Aorta (tissue), 5 donors: ENCODE data around the gene FAM216A. TPM values are rescaled to one million over a fixed set of nuclear protein-coding genes. Genes with fewer than 3 reads are reported as not detected.
"Not testable (repeated sequence)": the region's sequence is repeated elsewhere in the genome, so short reads cannot be mapped to it uniquely, and the experiment has no call there.

ENCODE experiments used
- ATAC-seq: fragments of 200-7000 bp; cut with Tn5 transposase; one replicate; pipeline ENCODE4 v1.9.1; 2022; ENCODE audit warnings: moderate library complexity; ENCODE audit not compliant: low FRiP score
- DNase-seq, 2 donors: peaks; one replicate each; pipeline ENCODE4 v3.0.0-alpha.2; 2020
- H3K27ac ChIP-seq, 2 donors: one replicate each; pipeline ENCODE4 v1.5.1; 2013; ENCODE audit warnings: low read length in 2 of 2, mild to moderate bottlenecking in 2 of 2, moderate library complexity in 2 of 2, control low read depth in 1 of 2, inconsistent platforms in 1 of 2, low read depth in 1 of 2
- H3K27me3 ChIP-seq, 2 donors: one replicate each; pipeline ENCODE4 v1.6.1; 2013; ENCODE audit warnings: control low read depth in 1 of 2, low read length in 1 of 2, mild to moderate bottlenecking in 1 of 2, moderate library complexity in 1 of 2; ENCODE audit not compliant: insufficient read depth in 2 of 2, control insufficient read depth in 1 of 2
- H3K36me3 ChIP-seq, 2 donors: one replicate each; pipeline ENCODE4 v1.6.1; 2013; ENCODE audit warnings: control low read depth in 1 of 2, low read length in 1 of 2, mild to moderate bottlenecking in 1 of 2; ENCODE audit not compliant: insufficient read depth in 2 of 2, control insufficient read depth in 1 of 2
- H3K4me1 ChIP-seq, 2 donors: one replicate each; pipeline ENCODE4 v1.6.1; 2013; ENCODE audit warnings: low read length in 2 of 2, control low read depth in 1 of 2, mild to moderate bottlenecking in 1 of 2, moderate library complexity in 1 of 2; ENCODE audit not compliant: insufficient read depth in 2 of 2, control insufficient read depth in 1 of 2
- H3K4me3 ChIP-seq, 2 donors: one replicate each; pipeline ENCODE4 v1.5.1; 2013; ENCODE audit warnings: low read length in 2 of 2, control low read depth in 1 of 2, mild to moderate bottlenecking in 1 of 2
- H3K9me3 ChIP-seq: one replicate; pipeline ENCODE4 v1.6.1; 2013; ENCODE audit warnings: mild to moderate bottlenecking, low read length; ENCODE audit not compliant: control insufficient read depth
- WGBS, 2 donors: extraction: QIAGEN DNeasy Blood & Tissue Kit; methylation state at CpG; one replicate each; pipeline ENCODE4 v1.1.7; 2013; 5-methylcytosine and 5-hydroxymethylcytosine counted together
- intact Hi-C, 2 donors: fragments of 100-400 bp; cut with DNase I; formaldehyde crosslinking; loops; one replicate each; pipeline versions ENCODE4 v1.14.2 to v1.15.0; 2022
- polyA plus RNA-seq, 2 donors: library from polyadenylated mRNA; stranded (reverse); fragments of 200-250 nt; gene quantifications; one replicate each; pipeline ENCODE4 v1.2.3, GENCODE V29; 2013
- total RNA-seq, 2 donors: library from RNA; stranded (reverse); fragmentation: NEBNext Ultra II Directional; extraction: Animal tissue kit (Norgen Biotek cat#: 25700); gene quantifications; one replicate each; pipeline ENCODE4 v1.2.1, GENCODE V29; 2021
- donor health status: healthy with polysubstance abuse.
- donor health status: Bipolar disorder and iron deficiency.
- donor health status: DM: no; HTN: no; CAD: no.
- donor health status: DM: no; HTN: no; CAD: no.
- donor health status: DM: yes; HTN: yes; CAD: no.

FAM216A gene
- total and polyA plus RNA-seq, 4 donors = 6.6 to 11.9 (median 7.6) TPM

DNA sequence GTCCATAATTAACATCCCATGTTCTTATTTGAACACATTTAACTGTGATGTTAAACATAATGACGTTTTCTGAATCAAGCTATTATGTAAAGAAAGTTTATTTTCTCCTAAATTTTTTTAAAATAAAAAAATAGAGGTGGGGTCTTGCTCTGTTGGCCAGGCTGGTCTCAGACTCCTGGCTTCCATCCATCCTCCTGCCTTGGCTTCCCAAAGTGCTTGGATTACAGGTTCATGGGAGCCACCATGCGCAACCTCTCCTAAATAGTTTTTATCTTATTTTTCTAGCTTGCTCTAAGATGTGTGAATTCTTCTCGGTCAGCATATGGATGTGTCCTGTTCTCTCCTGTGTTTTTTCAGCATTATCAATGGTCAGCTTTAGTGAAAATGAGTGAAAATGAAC, 36.7 kb downstream of the FAM216A start:
- H3K36me3 ChIP-seq = no peaks in the 10 kb centered on the region
- DNase-seq = no peak
- H3K4me1 ChIP-seq = peaks cover 0 to 6% of the 10 kb centered on the region in 2 donors
- intact Hi-C loops = no loop called here
- H3K9me3 ChIP-seq = no peaks in the 10 kb centered on the region
- 72 to 73% methylated on average over 3 of the region's 3 CpGs for WGBS, 2 donors
- H3K27ac ChIP-seq = no peak overlapping the region
- no peak overlapping the region for H3K4me3 ChIP-seq
- no peaks in the 10 kb centered on the region for H3K27me3 ChIP-seq
- ATAC-seq = no peak

- Histone ChIP-seq H3K4me1 (no peaks in the 10 kb centered on the region), H3K4me3 (no peak overlapping the region), H3K36me3 (no peaks in the 10 kb centered on the region), H3K27ac (no peak overlapping the region), H3K27me3 (no peaks in the 10 kb centered on the region), H3K9me3 (no peaks in the 10 kb centered on the region)
- 88 to 90% methylated on average over 4 of the region's 4 CpGs for WGBS, 2 donors
- intact Hi-C loops = no loop called here
- ATAC-seq (no peak), DNase-seq (no peak)
Observed at GRCh38 chr12:110508071-110508586, 39.5 kb downstream of the FAM216A start.

DNA sequence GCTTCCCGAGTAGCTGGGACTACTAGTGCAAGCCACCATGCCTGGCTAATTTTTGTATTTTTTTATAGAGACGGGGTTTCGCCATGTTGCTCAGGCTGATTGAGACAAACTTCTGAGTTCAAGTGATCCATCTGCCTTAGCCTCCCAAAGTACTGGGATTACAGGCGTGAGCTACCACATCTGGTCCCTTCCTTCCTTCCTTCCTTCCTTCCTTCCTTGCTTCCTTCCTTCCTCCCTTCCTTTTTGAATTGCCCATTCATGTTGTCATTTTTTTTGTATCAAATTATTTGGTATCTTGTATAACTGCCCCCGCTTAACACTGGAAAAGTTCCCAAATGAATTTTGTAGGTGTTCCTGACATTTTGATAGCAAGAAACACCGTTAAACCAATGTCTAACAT, 45.2 kb downstream of the FAM216A start:
- no peaks in the 10 kb centered on the region for H3K36me3 ChIP-seq
- H3K27me3 ChIP-seq = no peaks in the 10 kb centered on the region
- intact Hi-C loops = loop anchor here (2.0 to 5.0 kb wide), 2 partner anchors 88 to 375 kb away; no protein-coding TSS in a partner anchor
- no peak overlapping the region for H3K27ac ChIP-seq
- no peaks in the 10 kb centered on the region for H3K4me1 ChIP-seq
- ATAC-seq (no peak), DNase-seq (no peak)
- no peaks in the 10 kb centered on the region for H3K9me3 ChIP-seq
- no peak overlapping the region for H3K4me3 ChIP-seq
- WGBS, 2 donors = 62 to 78% methylated on average over 6 of the region's 6 CpGs

- H3K4me3 ChIP-seq = no peak overlapping the region
- no peaks in the 10 kb centered on the region for H3K36me3 ChIP-seq
- intact Hi-C loops = loop anchor here in 1 of 2 donors (5.0 kb wide), 1 partner anchor 88 kb away; no protein-coding TSS in a partner anchor
- H3K27me3 ChIP-seq = no peaks in the 10 kb centered on the region
- H3K27ac ChIP-seq = no peak overlapping the region
- H3K9me3 ChIP-seq = no peaks in the 10 kb centered on the region
- no peaks in the 10 kb centered on the region for H3K4me1 ChIP-seq
- no peak for DNase-seq
- WGBS, 2 donors = 71 to 74% methylated on average over 1 of the region's 1 CpG
- ATAC-seq = no peak
Observed at GRCh38 chr12:110514363-110514762, 45.7 kb downstream of the FAM216A start.

- Histone ChIP-seq H3K36me3 (no peaks in the 10 kb centered on the region), H3K27ac (no peak overlapping the region), H3K4me1 (no peaks in the 10 kb centered on the region), H3K4me3 (no peak overlapping the region), H3K9me3 (no peaks in the 10 kb centered on the region), H3K27me3 (no peaks in the 10 kb centered on the region)
- ATAC-seq (no peak), DNase-seq (no peak)
- intact Hi-C loops = no loop called here
- WGBS, 2 donors = 82 to 87% methylated on average over 3 of the region's 3 CpGs
Observed at GRCh38 chr12:110516995-110517394, 48.4 kb downstream of the FAM216A start.

DNA sequence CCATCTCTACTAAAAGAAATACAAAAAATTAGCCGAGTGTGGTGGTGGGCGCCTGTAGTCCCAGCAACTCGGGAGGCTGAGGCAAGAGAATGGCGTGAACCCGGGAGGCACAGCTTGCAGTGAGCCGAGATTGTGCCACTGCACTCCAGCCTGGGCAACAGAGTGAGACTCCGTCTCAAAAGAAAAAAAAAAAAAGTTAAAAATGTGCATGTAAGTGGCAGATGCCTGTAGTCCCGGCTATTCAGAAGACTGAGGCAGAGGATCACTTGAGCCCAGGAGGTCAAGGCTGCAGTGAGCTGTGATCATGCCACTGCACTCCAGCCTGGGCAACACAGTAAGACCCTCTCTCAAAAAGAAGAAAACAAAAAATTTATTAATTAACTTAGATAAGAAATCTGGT, 49.4 kb downstream of the FAM216A start:
- H3K4me1 ChIP-seq, H3K36me3 ChIP-seq, intact Hi-C loops, H3K27ac ChIP-seq, H3K4me3 ChIP-seq, DNase-seq, H3K9me3 ChIP-seq, H3K27me3 ChIP-seq, ATAC-seq: not testable (repeated sequence)
- WGBS, 2 donors = 89 to 94% methylated on average over 6 to 8 of the region's 8 CpGs

GRCh38 chr12:110520876-110521712, 52.4 kb downstream of the FAM216A start:
- H3K4me3 ChIP-seq, H3K27ac ChIP-seq, ATAC-seq, H3K9me3 ChIP-seq, H3K27me3 ChIP-seq, DNase-seq, intact Hi-C loops, H3K4me1 ChIP-seq, H3K36me3 ChIP-seq: not testable (repeated sequence)
- WGBS, 2 donors = 94 to 96% methylated on average over 11 of the region's 11 CpGs

DNA sequence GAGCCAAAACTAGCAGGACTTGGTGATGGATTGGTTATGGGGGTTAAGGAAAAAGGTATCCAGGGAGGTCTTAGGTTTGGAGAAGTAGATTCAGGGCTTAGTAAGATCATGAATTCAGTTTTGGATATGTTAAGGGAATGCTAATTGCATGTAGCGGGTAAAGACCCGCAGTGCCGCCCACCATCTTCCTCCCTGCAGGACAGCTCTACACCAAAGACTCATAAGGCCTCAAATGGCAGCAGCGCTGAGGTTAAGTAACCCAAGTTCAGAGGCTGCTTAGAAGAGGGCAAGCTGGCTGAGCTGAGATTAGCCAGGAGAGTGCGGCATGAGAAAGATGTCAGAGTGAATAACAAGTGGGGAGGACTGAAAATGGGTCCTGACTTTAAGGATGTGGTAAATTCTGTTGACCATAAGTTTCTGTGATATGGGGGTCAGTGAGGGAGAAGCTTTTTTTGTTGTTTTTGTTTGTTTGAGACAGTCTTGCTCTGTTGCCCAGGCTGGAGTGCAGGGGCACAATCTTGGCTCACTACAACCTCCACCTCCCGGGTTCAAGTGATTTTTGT, 59.7 kb downstream of the FAM216A start:
- intact Hi-C loops = no loop called here
- no peaks in the 10 kb centered on the region for H3K9me3 ChIP-seq
- H3K4me1 ChIP-seq = peaks cover 0 to 6% of the 10 kb centered on the region in 2 donors
- no peaks in the 10 kb centered on the region for H3K27me3 ChIP-seq
- 94 to 97% methylated on average over 6 of the region's 6 CpGs for WGBS, 2 donors
- no peak for ATAC-seq
- no peak overlapping the region for H3K27ac ChIP-seq
- no peak for DNase-seq
- H3K4me3 ChIP-seq = no peak overlapping the region
- H3K36me3 ChIP-seq = no peaks in the 10 kb centered on the region

DNA sequence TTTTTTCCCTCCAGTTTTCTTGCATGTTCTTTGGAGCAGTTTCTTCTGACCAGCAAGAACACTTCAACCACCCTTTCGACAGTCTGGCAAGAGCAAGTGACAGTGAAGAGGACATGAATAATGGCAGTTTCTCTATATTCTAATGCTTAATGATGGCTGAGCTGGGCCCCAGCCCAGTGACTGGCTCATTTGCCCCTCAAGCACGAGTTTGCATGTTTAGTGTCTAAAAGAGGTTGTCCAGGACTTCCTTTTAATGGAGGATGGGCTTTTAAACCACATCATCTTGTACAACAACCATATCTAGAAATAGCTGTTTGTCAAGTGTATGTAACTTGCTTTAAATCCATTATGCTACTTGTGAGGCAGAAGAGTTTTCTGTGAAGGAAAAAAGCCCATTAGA, 61.9 kb downstream of the FAM216A start:
- H3K27ac ChIP-seq = no peak overlapping the region
- ATAC-seq = no peak
- intact Hi-C loops = no loop called here
- WGBS, 2 donors = 80 to 84% methylated on average over 2 of the region's 2 CpGs
- no peaks in the 10 kb centered on the region for H3K9me3 ChIP-seq
- H3K4me1 ChIP-seq = peaks cover 0 to 6% of the 10 kb centered on the region in 2 donors
- no peak for DNase-seq
- no peaks in the 10 kb centered on the region for H3K36me3 ChIP-seq
- H3K27me3 ChIP-seq = no peaks in the 10 kb centered on the region
- no peak overlapping the region for H3K4me3 ChIP-seq
